NCI-H2227 (cell line): Measurements from ENCODE around the gene TMEM270.
"Not testable (repeated sequence)": the region's sequence is repeated elsewhere in the genome, so short reads cannot be mapped to it uniquely, and the experiment has no call there.

Experiments
- DNase-seq: peaks from one replicate; lab custom pipeline; 2025; ENCODE audit not compliant: unreplicated experiment; lab: John Stamatoyannopoulos, UW

TMEM270 gene

GRCh38 chr7:73831834-73832651 lies 28.9 kb upstream of the TMEM270 start:
- DNase-seq: no peak

- DNase-seq: no peak
Observed at GRCh38 chr7:73832806-73833205, 28.2 kb upstream of the TMEM270 start.

- DNase-seq: no peak
Observed at GRCh38 chr7:73833251-73833919, 27.6 kb upstream of the TMEM270 start.

DNA sequence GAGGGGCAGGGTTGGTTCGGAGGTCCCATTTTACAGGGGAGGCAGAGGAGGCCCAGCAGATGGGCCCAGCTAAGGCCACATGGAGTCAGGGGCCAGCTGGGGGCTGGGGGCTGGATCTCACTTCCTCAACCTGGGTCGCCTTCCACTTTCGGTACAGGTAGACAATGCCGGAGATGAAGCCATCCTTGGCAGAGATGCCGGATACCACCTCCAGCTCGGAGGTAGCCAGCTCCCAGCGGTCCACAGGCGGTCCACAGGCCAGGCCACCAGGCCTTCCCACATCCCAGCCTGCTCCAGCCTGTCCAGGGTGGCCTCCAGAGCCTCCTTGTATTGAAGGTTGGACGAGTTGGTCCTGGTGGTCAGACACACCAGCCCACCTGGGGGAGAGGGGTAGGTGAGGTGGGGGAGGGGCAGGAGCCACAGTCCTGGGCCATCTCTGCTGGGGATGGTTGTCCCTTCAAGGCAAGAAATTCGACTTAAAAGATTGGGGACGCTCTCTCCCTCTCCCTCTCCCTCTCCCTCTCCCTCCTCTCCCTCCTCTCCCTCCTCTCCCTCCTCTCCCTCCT lies 26.2 kb upstream of the TMEM270 start:
- DNase-seq: no peak

- DNase-seq: not testable (repeated sequence)
Observed at GRCh38 chr7:73837167-73837566, 23.8 kb upstream of the TMEM270 start.

DNA sequence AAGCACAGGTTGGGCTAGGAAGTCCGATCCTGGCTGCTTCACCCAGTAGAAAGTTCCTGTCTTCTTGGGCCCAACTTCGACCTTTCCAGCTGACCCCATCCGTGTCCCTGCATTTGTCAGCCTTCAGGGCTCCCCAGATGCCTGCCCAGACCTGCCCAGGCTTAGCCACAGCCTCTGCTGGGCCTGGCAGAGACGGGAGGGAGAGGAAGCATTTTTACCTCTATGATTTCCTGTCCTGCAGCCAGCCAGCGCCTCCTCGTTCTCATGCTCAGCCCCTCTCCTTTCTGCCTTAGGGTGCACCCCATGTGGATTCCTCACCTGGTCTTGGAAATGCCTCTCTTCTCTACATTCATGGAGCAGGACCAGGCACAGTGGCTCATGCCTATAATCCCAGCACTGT lies 22.3 kb upstream of the TMEM270 start:
- no peak for DNase-seq

DNA sequence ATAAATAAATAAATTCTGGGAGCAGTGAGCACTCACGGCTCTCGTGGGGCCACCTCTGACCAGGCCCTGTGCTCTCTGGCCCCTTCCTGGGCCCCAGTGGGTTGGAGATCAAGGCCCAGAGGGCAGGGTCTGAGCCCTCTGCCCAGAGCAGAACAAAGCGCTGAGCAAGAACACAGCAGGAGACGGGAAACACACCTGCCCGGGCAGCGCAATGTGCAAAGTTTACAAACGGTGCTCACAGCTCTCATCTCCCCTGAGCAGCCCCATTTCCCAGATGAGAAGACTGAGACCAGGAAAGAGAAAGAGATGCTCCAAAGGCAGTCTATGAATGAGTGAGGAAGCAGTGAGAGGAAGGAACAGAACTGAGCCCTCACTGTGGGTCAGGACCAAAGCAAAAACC lies 21.7 kb upstream of the TMEM270 start:
- no peak for DNase-seq

DNA sequence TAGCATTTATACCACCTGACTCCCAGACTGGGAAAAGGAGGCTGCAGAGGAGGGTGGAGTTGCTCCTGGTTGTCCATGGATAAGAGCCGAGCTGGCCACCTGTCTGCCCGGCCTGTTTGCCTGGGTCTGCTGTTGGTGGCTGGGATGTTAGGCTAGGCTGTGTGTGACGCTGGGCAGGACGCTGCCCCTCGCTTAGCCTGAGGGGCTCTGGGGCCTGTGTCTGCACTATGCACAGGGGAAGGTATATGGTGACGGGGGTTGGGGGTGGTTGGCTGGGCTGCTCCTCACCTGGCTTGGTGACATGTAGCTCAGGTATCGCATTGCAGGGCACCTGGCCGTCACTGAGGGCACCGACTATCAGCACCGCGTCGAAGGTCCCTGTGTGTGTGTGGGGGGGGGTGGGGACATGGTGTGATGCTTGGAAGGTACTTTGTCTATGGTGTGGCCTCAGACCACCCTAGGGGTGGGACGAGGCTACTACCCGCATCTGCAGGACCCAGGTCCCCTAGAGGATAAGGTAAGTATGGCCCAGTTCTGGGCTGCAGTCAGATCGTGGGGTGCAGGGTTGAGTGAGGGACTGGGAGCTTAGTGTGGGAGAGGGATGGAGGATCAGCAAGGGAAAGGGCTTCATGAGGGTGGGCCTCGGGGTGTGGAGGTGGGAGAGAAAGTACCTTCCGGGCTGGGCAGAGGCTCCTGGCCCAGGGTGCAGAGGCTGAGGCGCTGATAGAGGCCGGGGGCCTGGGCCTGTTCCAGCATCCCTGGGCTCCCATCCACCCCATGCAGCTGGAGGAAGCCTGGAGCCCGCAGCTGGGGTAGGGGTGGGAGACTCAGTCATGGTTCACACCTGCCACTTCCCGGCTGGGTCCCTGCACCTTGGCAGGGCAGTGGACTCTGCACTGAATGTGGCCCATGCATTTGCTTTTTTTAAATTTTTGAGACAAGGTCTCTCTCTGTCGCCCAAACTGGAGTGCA lies 20.9 kb upstream of the TMEM270 start:
- no peak for DNase-seq

DNA sequence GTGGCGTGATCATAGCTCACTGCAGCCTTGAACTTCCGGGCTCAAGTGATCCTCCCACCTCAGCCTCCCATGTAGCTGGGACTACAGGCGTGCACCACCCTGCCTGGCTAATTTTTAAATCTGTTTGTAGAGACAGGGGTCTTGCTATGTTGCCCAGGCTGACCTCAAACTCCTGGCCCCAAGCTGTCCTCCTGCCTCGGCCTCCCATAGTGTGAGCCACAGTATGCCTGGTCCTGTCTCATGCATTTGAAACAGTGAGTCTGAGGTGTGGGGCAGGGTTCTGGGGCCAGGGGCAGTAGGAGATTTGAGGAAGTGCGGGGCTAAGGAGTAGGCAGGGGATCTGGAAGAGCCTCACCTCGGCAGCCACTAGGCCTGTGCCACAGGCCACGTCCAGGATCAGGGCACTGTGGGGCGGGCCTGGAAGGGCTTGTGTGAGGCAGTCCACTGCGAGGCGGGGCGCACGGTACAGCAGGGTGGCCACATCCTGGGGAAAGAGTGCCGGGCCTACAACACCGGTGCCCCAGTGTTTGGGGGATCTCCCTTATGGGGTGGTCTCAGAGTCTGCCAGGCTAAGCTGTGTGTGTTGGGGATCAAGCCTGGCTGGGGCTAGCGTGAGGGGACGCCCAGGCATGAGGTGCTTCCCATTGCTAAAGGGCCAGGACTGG lies 20.1 kb upstream of the TMEM270 start:
- no peak for DNase-seq

DNA sequence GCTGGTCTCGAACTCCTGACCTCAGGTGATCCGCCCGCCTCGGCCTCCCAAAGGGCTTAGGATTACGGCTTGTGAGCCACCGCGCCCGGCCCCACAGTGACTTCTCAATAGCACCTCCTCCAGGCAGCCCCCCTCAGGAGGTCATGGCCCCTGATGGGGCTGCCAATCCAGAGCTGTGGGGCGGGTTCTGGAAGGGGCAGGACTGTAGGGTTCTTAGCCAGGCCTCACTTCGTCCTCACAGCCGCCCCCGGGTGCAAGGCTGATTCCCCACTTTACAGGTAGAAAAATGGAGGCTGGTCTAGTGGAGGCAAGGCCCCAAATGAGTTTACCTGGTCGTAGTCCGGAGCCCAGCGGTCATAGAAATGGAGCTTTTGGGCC lies 19.3 kb upstream of the TMEM270 start:
- DNase-seq: no peak

- peak; percentile 96 for DNase-seq
Observed at GRCh38 chr7:73842067-73842976, 18.6 kb upstream of the TMEM270 start, which contains the start of gene METTL27. Gene METTL27, minus strand, starts transcription at chr7:73842516. Its CDS starts 376 bp downstream, at chr7:73842140.

GRCh38 chr7:73844131-73844547 lies 16.8 kb upstream of the TMEM270 start:
- no peak for DNase-seq

DNA sequence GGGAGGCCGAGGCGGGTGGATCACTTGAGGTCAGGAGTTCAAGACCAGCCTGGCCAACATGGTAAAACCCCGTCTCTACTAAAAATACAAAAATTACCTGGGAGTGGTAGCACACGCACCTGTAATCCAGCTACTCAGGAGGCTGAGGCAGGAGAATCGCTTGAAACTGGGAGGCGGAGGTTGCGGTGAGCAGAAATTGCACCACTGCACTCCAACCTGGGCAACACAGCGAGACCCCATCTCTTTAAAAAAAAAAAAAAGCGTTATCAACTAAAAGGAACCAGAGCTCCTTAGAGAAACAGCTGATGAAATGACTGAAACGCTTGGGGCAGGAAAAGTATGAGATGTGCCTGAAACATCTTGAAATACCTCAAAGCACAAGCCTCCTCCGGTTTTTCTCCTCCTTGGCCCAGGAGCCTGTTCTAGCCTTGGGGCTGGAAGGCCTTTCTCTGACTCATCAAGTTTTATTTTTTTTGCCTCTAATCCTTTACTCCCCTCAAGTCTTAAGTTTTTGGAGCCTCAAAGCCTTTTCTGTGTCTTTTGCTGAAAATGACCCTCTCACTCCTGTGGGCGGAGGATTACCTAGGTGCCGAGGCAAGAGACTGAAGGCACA lies 16.0 kb upstream of the TMEM270 start:
- no peak for DNase-seq

DNA sequence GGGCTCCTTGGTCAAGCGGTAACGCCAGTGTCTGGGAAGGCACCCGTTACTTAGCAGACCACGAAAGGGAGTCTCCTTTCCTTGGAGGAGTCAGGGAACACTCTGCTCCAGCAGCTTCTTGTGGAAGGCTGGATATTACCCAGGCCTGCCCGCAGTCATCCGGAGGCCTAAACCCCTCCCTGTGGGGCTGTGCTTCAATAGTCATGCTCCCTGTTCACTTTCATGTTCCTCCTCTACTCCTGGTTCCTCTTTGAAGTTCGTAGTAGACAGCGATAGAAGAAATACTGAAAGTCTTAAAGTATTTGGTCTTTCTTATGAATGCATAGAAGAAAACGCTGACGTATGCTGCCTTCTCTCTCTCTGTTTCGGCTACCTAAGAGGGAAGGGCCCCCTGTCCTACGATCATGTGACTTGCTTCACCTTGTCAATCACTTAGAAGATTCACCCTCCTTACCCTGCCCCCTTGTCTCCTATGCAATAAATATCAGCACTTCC lies 15.2 kb upstream of the TMEM270 start:
- not testable (repeated sequence) for DNase-seq

GRCh38 chr7:73847941-73848723 lies 12.8 kb upstream of the TMEM270 start:
- DNase-seq: no peak

GRCh38 chr7:73850781-73851207 lies 10.2 kb upstream of the TMEM270 start:
- DNase-seq: no peak

DNA sequence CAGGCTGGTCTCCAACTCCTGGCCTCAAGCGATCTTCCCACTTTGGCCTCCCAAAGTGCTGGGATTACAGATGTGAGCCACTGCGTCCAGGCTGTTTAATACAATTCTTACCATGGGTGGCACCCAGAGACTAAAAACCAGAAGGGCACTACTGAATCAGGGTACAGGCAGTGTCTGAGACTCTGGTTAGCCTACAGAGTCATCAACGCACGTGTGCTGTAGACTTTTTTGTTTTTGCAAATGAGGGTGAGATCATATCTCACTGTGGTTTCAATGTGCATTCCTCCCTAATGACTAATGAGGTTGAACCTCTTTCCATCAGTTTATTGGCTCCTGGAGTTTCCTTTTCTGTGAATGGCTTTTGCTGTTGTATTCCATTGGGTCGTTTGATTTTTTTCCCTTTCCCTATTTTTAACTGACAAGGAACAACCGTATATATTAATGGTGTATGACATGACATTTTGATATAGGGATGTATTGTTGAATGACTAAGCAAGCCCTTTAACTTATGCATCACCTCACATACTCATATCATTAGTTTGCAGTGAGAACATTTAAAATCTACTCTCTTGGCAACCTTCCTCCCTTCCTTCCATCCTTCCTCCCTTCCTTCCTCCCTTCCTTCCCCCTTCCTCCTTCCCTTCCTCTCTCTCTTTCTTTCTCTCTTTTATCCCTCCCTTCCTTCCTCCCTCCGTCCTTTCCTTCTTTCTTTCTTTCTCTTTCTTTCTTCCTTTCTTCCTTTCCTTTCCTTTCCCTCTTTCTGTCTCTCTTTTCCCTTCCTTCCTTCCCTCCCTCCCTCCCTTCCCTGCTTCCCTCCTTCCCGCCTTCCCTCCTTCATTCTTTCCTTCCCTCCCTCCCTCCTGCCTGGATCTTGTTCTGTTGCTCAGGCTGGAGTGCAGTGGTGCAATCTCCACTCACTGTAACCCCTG lies 9.3 kb upstream of the TMEM270 start:
- DNase-seq: no peak
